HepG2 (cell line): Measurements from ENCODE around the gene CASS4. TPM values are rescaled to one million over a fixed set of nuclear protein-coding genes. Genes with fewer than 3 reads are reported as not detected.

Source experiments
- E2F2 ChIP-seq: sonication (generic); formaldehyde crosslinking; IDR thresholded peaks from 2 replicates; pipeline ENCODE4 v1.4.0; 2020; ENCODE audit warnings: missing genetic modification reagents, borderline replicate concordance
- FOXJ3 ChIP-seq: sonication (generic); formaldehyde crosslinking; IDR thresholded peaks from 2 replicates; pipeline ENCODE4 v1.4.0; 2020; ENCODE audit warnings: missing genetic modification reagents, mild to moderate bottlenecking, borderline replicate concordance
- NFIC ChIP-seq: IDR thresholded peaks from 2 replicates; pipeline ENCODE4 v1.6.1; 2012; ENCODE audit warnings: mild to moderate bottlenecking, low read length, inconsistent platforms
- SALL2 ChIP-seq: sonication (generic); formaldehyde crosslinking; IDR thresholded peaks from 2 replicates; pipeline ENCODE4 v1.8.1; 2023; ENCODE audit warnings: mild to moderate bottlenecking, missing genetic modification reagents, inconsistent platforms
- SMAD1 ChIP-seq: sonication (generic); formaldehyde crosslinking; IDR thresholded peaks from 2 replicates; pipeline ENCODE4 v1.4.0; 2020; ENCODE audit warnings: missing genetic modification reagents, low read depth, mild to moderate bottlenecking, borderline replicate concordance
- ZNF230 ChIP-seq: sonication (generic); formaldehyde crosslinking; IDR thresholded peaks from 2 replicates; pipeline ENCODE4 v1.4.0; 2020; ENCODE audit warnings: mild to moderate bottlenecking, missing genetic modification reagents
- ZNF232 ChIP-seq: sonication (generic); formaldehyde crosslinking; IDR thresholded peaks from 2 replicates; pipeline ENCODE4 v1.4.0; 2020; ENCODE audit warnings: missing genetic modification reagents, borderline replicate concordance
- ZNF234 ChIP-seq: sonication (generic); formaldehyde crosslinking; conservative IDR thresholded peaks from 2 replicates; pipeline ENCODE4 v1.5.1; 2020; ENCODE audit warnings: mild to moderate bottlenecking, missing genetic modification reagents
- ZNF382 ChIP-seq: sonication (generic); formaldehyde crosslinking; IDR thresholded peaks from 2 replicates; pipeline ENCODE4 v1.5.0; 2020; ENCODE audit warnings: missing genetic modification reagents, mild to moderate bottlenecking, borderline replicate concordance
- polyA plus RNA-seq, 8 experiments: library from polyadenylated mRNA; depleted of rRNA in 3 of 8; stranded (reverse) in 7 of 8; unstranded in 1 of 8; fragments of >200 nt; fragmentation: Illumina TruSeq in 4 of 8; extraction: Trizol in 4 of 8; gene quantifications; 2 replicates each; pipeline versions ENCODE4 v1.2.1 to v1.2.3, GENCODE V29; 2011 to 2016; ENCODE audit warnings: low read depth in 4 of 8, missing spikeins in 1 of 8, mixed read lengths in 1 of 8; ENCODE audit not compliant: insufficient read depth in 1 of 8
- total RNA-seq, 5 experiments: library from RNA; depleted of rRNA; stranded (reverse); fragments of >200 nt; fragmentation: Illumina TruSeq; extraction: Trizol; gene quantifications; 2 replicates each; pipeline ENCODE4 v1.2.3, GENCODE V29; 2016; ENCODE audit warnings: low read depth in 1 of 5
- TF ChIP-seq, protein P1 (sequence below): sonication (generic); formaldehyde crosslinking; IDR thresholded peaks from 2 replicates; pipeline ENCODE4 v1.4.0; 2020; ENCODE audit warnings: missing genetic modification reagents, borderline replicate concordance
- TF ChIP-seq, protein P2 (sequence below): sonication (generic); formaldehyde crosslinking; IDR thresholded peaks from 2 replicates; pipeline ENCODE4 v1.8.1; 2022; ENCODE audit warnings: mild to moderate bottlenecking, missing genetic modification reagents
- TF ChIP-seq, protein P3 (sequence below): sonication (generic); formaldehyde crosslinking; IDR thresholded peaks from 2 replicates; pipeline ENCODE4 v1.4.0; 2020; ENCODE audit warnings: mild to moderate bottlenecking, missing genetic modification reagents
- TF ChIP-seq, protein P4 (sequence below): IDR thresholded peaks from 2 replicates; pipeline ENCODE4 v1.6.1; 2018; ENCODE audit warnings: missing genetic modification reagents
- TF ChIP-seq, protein P5 (sequence below): IDR thresholded peaks from 2 replicates; pipeline ENCODE4 v1.6.1; 2016

Gene CASS4
- total and polyA plus RNA-seq, 2 of the 13 experiments (the other 11 are each of a cell fraction or from before 2014, with no cell fraction given) = 0.17 to 0.49 TPM

GRCh38 chr20:56400001-56400640 is 11.9 kb upstream of the CASS4 start (continued):
- TF ChIP-seq, protein P1, sequence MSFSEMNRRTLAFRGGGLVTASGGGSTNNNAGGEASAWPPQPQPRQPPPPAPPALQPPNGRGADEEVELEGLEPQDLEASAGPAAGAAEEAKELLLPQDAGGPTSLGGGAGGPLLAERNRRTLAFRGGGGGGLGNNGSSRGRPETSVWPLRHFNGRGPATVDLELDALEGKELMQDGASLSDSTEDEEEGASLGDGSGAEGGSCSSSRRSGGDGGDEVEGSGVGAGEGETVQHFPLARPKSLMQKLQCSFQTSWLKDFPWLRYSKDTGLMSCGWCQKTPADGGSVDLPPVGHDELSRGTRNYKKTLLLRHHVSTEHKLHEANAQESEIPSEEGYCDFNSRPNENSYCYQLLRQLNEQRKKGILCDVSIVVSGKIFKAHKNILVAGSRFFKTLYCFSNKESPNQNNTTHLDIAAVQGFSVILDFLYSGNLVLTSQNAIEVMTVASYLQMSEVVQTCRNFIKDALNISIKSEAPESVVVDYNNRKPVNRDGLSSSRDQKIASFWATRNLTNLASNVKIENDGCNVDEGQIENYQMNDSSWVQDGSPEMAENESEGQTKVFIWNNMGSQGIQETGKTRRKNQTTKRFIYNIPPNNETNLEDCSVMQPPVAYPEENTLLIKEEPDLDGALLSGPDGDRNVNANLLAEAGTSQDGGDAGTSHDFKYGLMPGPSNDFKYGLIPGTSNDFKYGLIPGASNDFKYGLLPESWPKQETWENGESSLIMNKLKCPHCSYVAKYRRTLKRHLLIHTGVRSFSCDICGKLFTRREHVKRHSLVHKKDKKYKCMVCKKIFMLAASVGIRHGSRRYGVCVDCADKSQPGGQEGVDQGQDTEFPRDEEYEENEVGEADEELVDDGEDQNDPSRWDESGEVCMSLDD (CRISPR knock-in tag) = no peak
- TF ChIP-seq, protein P2, sequence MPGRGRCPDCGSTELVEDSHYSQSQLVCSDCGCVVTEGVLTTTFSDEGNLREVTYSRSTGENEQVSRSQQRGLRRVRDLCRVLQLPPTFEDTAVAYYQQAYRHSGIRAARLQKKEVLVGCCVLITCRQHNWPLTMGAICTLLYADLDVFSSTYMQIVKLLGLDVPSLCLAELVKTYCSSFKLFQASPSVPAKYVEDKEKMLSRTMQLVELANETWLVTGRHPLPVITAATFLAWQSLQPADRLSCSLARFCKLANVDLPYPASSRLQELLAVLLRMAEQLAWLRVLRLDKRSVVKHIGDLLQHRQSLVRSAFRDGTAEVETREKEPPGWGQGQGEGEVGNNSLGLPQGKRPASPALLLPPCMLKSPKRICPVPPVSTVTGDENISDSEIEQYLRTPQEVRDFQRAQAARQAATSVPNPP (CRISPR knock-in tag) = no peak
- TF ChIP-seq, protein P3, sequence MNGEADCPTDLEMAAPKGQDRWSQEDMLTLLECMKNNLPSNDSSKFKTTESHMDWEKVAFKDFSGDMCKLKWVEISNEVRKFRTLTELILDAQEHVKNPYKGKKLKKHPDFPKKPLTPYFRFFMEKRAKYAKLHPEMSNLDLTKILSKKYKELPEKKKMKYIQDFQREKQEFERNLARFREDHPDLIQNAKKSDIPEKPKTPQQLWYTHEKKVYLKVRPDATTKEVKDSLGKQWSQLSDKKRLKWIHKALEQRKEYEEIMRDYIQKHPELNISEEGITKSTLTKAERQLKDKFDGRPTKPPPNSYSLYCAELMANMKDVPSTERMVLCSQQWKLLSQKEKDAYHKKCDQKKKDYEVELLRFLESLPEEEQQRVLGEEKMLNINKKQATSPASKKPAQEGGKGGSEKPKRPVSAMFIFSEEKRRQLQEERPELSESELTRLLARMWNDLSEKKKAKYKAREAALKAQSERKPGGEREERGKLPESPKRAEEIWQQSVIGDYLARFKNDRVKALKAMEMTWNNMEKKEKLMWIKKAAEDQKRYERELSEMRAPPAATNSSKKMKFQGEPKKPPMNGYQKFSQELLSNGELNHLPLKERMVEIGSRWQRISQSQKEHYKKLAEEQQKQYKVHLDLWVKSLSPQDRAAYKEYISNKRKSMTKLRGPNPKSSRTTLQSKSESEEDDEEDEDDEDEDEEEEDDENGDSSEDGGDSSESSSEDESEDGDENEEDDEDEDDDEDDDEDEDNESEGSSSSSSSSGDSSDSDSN (CRISPR knock-in tag) = no peak
- TF ChIP-seq ZNF230 (CRISPR knock-in tag) (no peak), ZNF232 (CRISPR knock-in tag) (no peak), NFIC (no peak), SALL2 (CRISPR knock-in tag) (no peak), FOXJ3 (CRISPR knock-in tag) (no peak), SMAD1 (CRISPR knock-in tag) (no peak), ZNF382 (CRISPR knock-in tag) (no peak), ZNF234 (CRISPR knock-in tag) (no peak), E2F2 (CRISPR knock-in tag) (no peak)
- TF ChIP-seq, protein P4, sequence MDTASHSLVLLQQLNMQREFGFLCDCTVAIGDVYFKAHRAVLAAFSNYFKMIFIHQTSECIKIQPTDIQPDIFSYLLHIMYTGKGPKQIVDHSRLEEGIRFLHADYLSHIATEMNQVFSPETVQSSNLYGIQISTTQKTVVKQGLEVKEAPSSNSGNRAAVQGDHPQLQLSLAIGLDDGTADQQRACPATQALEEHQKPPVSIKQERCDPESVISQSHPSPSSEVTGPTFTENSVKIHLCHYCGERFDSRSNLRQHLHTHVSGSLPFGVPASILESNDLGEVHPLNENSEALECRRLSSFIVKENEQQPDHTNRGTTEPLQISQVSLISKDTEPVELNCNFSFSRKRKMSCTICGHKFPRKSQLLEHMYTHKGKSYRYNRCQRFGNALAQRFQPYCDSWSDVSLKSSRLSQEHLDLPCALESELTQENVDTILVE = 0 out of 2 replicates have a peak, but pooled peaks have one; percentile 35
- TF ChIP-seq, protein P5, sequence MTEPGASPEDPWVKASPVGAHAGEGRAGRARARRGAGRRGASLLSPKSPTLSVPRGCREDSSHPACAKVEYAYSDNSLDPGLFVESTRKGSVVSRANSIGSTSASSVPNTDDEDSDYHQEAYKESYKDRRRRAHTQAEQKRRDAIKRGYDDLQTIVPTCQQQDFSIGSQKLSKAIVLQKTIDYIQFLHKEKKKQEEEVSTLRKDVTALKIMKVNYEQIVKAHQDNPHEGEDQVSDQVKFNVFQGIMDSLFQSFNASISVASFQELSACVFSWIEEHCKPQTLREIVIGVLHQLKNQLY = no peak
